ENCODE measurements around the gene HDGFL2. TPM values are rescaled to one million over a fixed set of nuclear protein-coding genes. Genes with fewer than 3 reads are reported as not detected.

HDGFL2 gene
- 23.2 to 29.4 TPM (median 26.9 TPM) in 5 replicates for total RNA-seq (2022; extraction: Qiagen RNA extraction; ENCODE audit: low read depth)

GRCh38 chr19:4472174-4472974 lies at the start of gene HDGFL2:
TSS of gene HDGFL2 (plus strand) at chr19:4472297. CDS start at chr19:4472351, 54 bp downstream.

GRCh38 chr19:4457654-4458395 lies 14.3 kb upstream of the HDGFL2 start, which contains the start of gene UBXN6:
TSS of gene UBXN6 (minus strand) at chr19:4457794. CDS start at chr19:4457697, 97 bp downstream.

GRCh38 chr19:4518345-4519171 lies 46.5 kb downstream of the HDGFL2 start, which contains the start of gene PLIN4:
TSS of gene PLIN4 (minus strand) at chr19:4518486. CDS start at chr19:4518272, 214 bp downstream.

GRCh38 chr19:4534836-4535658 lies 63.0 kb downstream of the HDGFL2 start, which contains the start of gene PLIN5:
TSS of gene PLIN5 (minus strand) at chr19:4535224. CDS start at chr19:4534074, 1,150 bp downstream.

GRCh38 chr19:4539693-4540581 lies 67.8 kb downstream of the HDGFL2 start, which contains the start of gene LRG1:
TSS of gene LRG1 (minus strand) at chr19:4540036. CDS start at chr19:4540013, 23 bp downstream.

Other genes starting within 250 kb of the HDGFL2 start
- gene EBI3, start 242.8 kb upstream of the HDGFL2 start, total RNA-seq (2022; extraction: Qiagen RNA extraction; ENCODE audit: low read depth), result 2.7 to 4.6 TPM (median 3.1 TPM) in 5 replicates
- gene YJU2, start 225.2 kb upstream of the HDGFL2 start, total RNA-seq (2022; extraction: Qiagen RNA extraction; ENCODE audit: low read depth), result 17.6 to 20.8 TPM (median 19.4 TPM) in 5 replicates
- gene SHD, start 193.0 kb upstream of the HDGFL2 start, total RNA-seq (2022; extraction: Qiagen RNA extraction; ENCODE audit: low read depth), result not detected in 5 replicates
- gene TMIGD2, start 169.9 kb upstream of the HDGFL2 start, total RNA-seq (2022; extraction: Qiagen RNA extraction; ENCODE audit: low read depth), result not detected in 5 replicates
- 6.3 to 9.6 TPM (median 8.5 TPM) in 5 replicates for gene FSD1, start 167.7 kb upstream of the HDGFL2 start, total RNA-seq (2022; extraction: Qiagen RNA extraction; ENCODE audit: low read depth)
- not detected in 5 replicates for gene STAP2, start 133.5 kb upstream of the HDGFL2 start, total RNA-seq (2022; extraction: Qiagen RNA extraction; ENCODE audit: low read depth)
- gene MPND, start 128.7 kb upstream of the HDGFL2 start, total RNA-seq (2022; extraction: Qiagen RNA extraction; ENCODE audit: low read depth), result 5.8 to 12.9 TPM (median 11.1 TPM) in 5 replicates
- gene SH3GL1, start 71.8 kb upstream of the HDGFL2 start, total RNA-seq (2022; extraction: Qiagen RNA extraction; ENCODE audit: low read depth), result 45.6 to 64.3 TPM (median 59.9 TPM) in 5 replicates
- gene CHAF1A, start 69.7 kb upstream of the HDGFL2 start, total RNA-seq (2022; extraction: Qiagen RNA extraction; ENCODE audit: low read depth), result 18.3 to 21.9 TPM (median 20.8 TPM) in 5 replicates
- 35.9 to 65.2 TPM (median 58.6 TPM) in 5 replicates for gene UBXN6, start 14.5 kb upstream of the HDGFL2 start, total RNA-seq (2022; extraction: Qiagen RNA extraction; ENCODE audit: low read depth)
- gene PLIN4, start 46.2 kb downstream of the HDGFL2 start, total RNA-seq (2022; extraction: Qiagen RNA extraction; ENCODE audit: low read depth), result 0.18 to 0.23 TPM (median 0.19 TPM) in 5 replicates
- gene PLIN5, start 62.9 kb downstream of the HDGFL2 start, total RNA-seq (2022; extraction: Qiagen RNA extraction; ENCODE audit: low read depth), result 0.10 to 0.15 TPM (median 0.12 TPM) in 3 of 5 replicates, not detected in the others
- gene LRG1, start 67.7 kb downstream of the HDGFL2 start, total RNA-seq (2022; extraction: Qiagen RNA extraction; ENCODE audit: low read depth), result 0.08 to 0.41 TPM (median 0.11 TPM) in 4 of 5 replicates, not detected in the other
- 4.5 to 6.2 TPM (median 5.5 TPM) in 5 replicates for gene SEMA6B, start 87.4 kb downstream of the HDGFL2 start, total RNA-seq (2022; extraction: Qiagen RNA extraction; ENCODE audit: low read depth)
- gene TNFAIP8L1, start 167.2 kb downstream of the HDGFL2 start, total RNA-seq (2022; extraction: Qiagen RNA extraction; ENCODE audit: low read depth), result 2.9 to 4.5 TPM (median 3.9 TPM) in 5 replicates
- gene MYDGF, start 198.0 kb downstream of the HDGFL2 start, total RNA-seq (2022; extraction: Qiagen RNA extraction; ENCODE audit: low read depth), result 122 to 151 TPM (median 136 TPM) in 5 replicates

Measured in A549 treated with GW870086 at 1 μM for 4 hours (cell line).